DMS 273 (cell line): Measurements from ENCODE around the gene TOMM20L.

ENCODE experiments used
- DNase-seq: peaks from one replicate; lab custom pipeline; 2025; ENCODE audit not compliant: unreplicated experiment; lab: John Stamatoyannopoulos, UW

Gene TOMM20L

GRCh38 chr14:58426670-58427280, 31.0 kb downstream of the TOMM20L start:
- peak; percentile 84 for DNase-seq

DNA sequence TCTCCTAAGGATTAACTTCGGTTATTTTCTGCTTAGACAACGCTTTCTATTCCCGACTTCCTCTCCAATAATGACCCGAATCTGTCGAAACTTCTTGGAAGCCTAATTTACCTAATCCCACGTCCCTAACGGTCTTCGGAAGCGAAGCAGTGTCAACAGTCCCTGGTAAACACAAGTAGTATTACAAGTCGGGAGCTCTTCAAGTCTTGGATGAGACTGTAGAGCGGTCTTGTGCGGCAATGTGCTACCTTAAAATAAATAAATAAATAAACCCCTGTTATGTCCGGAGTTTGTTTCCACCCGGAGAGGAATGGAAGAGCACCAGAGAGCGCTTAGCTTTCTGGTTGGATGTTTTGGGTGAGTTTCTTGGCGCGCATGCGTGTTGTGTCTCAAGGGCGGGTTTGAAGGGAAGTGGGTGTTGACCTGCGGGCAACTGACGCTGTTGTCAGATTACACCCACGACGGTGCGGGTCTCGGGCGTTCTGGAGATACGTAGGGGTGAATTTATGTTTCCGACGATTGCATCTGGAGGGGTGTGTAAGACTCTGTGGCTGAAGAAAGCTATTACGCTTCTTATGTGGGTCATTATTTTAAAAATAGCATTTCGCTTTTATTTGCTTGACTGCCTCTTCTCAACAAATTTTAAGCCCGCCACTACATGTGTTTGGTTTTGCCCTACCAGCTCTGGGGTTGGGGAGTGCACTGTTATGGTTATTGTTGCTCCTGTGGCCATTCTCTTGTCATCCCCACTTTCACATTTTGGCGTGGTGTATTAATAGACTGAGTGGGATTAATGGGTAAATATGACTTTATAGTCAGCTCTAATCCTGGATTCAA, 31.8 kb downstream of the TOMM20L start, which contains the start of the genes KIAA0586 and TIMM9:
TSS of gene KIAA0586 (plus strand) at position 439 of the 837 bp plus-strand sequence. CDS start 546 bp downstream, outside the sequence.
TSS of gene TIMM9 (minus strand) at position 251 of the 837 bp plus-strand sequence. CDS start 15,586 bp downstream, outside the sequence.
- DNase-seq, result peak; percentile 99

DNA sequence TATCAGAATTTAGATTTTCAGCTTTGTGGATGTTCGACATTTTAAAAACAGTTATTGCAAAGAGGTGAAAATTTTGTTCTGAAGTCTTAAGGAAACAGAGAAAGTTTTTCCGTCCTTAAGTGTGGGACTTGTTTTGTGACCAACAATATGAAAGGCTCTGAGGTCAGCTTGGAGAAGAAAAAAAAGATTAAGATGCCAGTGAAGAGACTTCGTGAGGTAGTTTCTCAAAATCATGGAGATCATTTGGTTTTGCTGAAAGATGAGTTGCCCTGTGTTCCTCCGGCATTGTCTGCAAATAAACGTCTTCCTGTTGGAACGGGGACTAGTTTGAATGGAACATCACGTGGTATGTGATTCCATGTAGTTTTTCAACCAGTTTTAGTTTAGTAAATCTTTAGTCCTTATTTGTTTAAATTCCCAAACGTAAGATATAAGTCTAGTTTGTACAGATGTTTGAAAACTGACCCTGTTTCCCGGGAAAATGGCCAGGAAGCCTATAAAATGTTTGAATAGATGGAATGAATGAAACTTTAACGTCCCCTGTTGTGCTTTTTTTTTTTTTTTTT, 32.5 kb downstream of the TOMM20L start:
- peak; percentile 69 for DNase-seq

GRCh38 chr14:58430156-58430555, 34.4 kb downstream of the TOMM20L start:
- no peak for DNase-seq

GRCh38 chr14:58439476-58439875, 43.7 kb downstream of the TOMM20L start:
- DNase-seq, result no peak

GRCh38 chr14:58444627-58445026, 48.9 kb downstream of the TOMM20L start:
- no peak for DNase-seq

DNA sequence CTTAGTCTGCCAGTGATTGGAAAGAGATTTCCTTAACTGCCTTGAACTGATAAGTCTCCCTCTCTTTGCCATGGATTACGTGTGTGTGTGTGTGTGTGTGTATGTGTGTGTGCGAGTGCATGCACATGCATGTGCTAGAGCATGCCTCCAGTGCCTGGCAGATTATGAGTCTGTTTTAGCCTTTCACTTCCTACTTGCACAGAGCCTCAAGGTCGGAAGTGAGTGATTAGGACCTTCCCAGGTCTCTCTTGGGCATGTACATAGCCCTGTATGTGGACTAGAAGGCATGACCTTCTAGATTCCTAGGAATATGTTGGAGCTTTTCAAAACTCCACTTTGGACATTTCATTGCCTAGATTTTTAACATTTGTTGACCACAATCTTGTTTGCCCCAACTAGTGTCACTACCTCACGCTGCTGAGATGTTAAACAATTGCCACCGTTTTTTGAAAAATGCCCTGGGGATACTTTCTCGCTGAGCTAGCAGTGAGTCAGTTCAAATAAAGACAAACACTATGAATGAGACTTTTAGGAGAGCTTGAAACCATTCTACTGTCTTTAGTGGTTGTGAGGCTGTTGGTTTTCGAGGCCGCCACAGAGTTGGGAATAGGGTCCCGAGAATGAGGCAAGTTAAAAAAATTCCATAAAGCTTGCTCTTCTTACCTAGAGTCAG, 60.0 kb downstream of the TOMM20L start:
- DNase-seq, result no peak
